Ureter (tissue), 1 donor: ENCODE data around the gene IER3IP1. TPM values are rescaled to one million over a fixed set of nuclear protein-coding genes. Genes with fewer than 3 reads are reported as not detected.
"Not testable (repeated sequence)": the region's sequence is repeated elsewhere in the genome, so short reads cannot be mapped to it uniquely, and the experiment has no call there.

Experiments
- DNase-seq: peaks from one replicate; pipeline ENCODE4 v3.0.0-alpha.2; 2020; ENCODE audit warnings: low spot score
- total RNA-seq: library from RNA; stranded (reverse); gene quantifications from one replicate; pipeline ENCODE4 v1.2.4, GENCODE V29; 2023
- donor health status: DM: yes; HTN: yes; CAD: no.

Gene IER3IP1
- total RNA-seq, 1 donor from 2014 or later, result 13.5 TPM

- DNase-seq, result no peak
Measured at GRCh38 chr18:47160256-47160655, 15.9 kb downstream of the IER3IP1 start.

- DNase-seq, result not testable (repeated sequence)
Measured at GRCh38 chr18:47158404-47158803, 17.8 kb downstream of the IER3IP1 start.

GRCh38 chr18:47151439-47151838 lies 24.7 kb downstream of the IER3IP1 start:
- no peak for DNase-seq

- peak; percentile 44 for DNase-seq
Measured at GRCh38 chr18:47150824-47151366, 25.3 kb downstream of the IER3IP1 start.

- peak; percentile 85 for DNase-seq
Measured at GRCh38 chr18:47150029-47150823, 25.9 kb downstream of the IER3IP1 start, which contains the start of gene HDHD2. HDHD2 (minus strand) TSS chr18:47150500; CDS start chr18:47136439, 14,061 bp downstream.

GRCh38 chr18:47149457-47150028 lies 26.6 kb downstream of the IER3IP1 start:
- DNase-seq, result no peak

GRCh38 chr18:47146206-47146605 lies 30.0 kb downstream of the IER3IP1 start:
- DNase-seq, result no peak

GRCh38 chr18:47143899-47144485 lies 32.2 kb downstream of the IER3IP1 start:
- no peak for DNase-seq

GRCh38 chr18:47143153-47143552 lies 33.0 kb downstream of the IER3IP1 start:
- DNase-seq, result no peak

GRCh38 chr18:47141289-47141688 lies 34.9 kb downstream of the IER3IP1 start:
- no peak for DNase-seq

- no peak for DNase-seq
Measured at GRCh38 chr18:47121146-47121545, 55.0 kb downstream of the IER3IP1 start.

- no peak for DNase-seq
Measured at GRCh38 chr18:47120428-47120827, 55.7 kb downstream of the IER3IP1 start.

GRCh38 chr18:47118981-47119380 lies 57.2 kb downstream of the IER3IP1 start:
- DNase-seq, result no peak

GRCh38 chr18:47115205-47115604 lies 61.0 kb downstream of the IER3IP1 start:
- no peak for DNase-seq

- DNase-seq, result no peak
Measured at GRCh38 chr18:47113796-47114540, 62.2 kb downstream of the IER3IP1 start.

- DNase-seq, result no peak
Measured at GRCh38 chr18:47110492-47111274, 65.5 kb downstream of the IER3IP1 start.

GRCh38 chr18:47109720-47110119 lies 66.4 kb downstream of the IER3IP1 start:
- no peak for DNase-seq

- DNase-seq, result no peak
Measured at GRCh38 chr18:47108998-47109405, 67.2 kb downstream of the IER3IP1 start.

GRCh38 chr18:47108373-47108772 lies 67.8 kb downstream of the IER3IP1 start:
- no peak for DNase-seq
